Measurements from ENCODE around the gene NELFCD. TPM values are rescaled to one million over a fixed set of nuclear protein-coding genes. Genes with fewer than 3 reads are reported as not detected.
"Not testable (repeated sequence)": the region's sequence is repeated elsewhere in the genome, so short reads cannot be mapped to it uniquely, and the experiment has no call there.

The NELFCD gene
- total RNA-seq, 1 experiment from 2014 or later = 88.2 TPM

GRCh38 chr20:58959652-58960051, 21.4 kb upstream of the NELFCD start (continued):
- TF ChIP-seq CEBPB (IDR thresholded peaks at IDR 0.05; ENCODE audit: low read depth) = no peak

- Histone ChIP-seq H3K9ac (ENCODE audit: low read length) (no peak overlapping the region), H3K4me3 (replicated peaks in 1 of 2; ENCODE audit: low read depth in 1 of 2, low read length in 2 of 2) (no peak overlapping the region), H3K27me3 (ENCODE audit: insufficient read depth, low read length) (no peaks in the 10 kb centered on the region), H2AFZ (ENCODE audit: low read depth, low read length, poor library complexity, severe bottlenecking) (no peak overlapping the region), H3K36me3 (ENCODE audit: control insufficient read depth in 1 of 2, insufficient read depth in 2 of 2, low read length in 2 of 2) (no peaks in the 10 kb centered on the region), H3K9me2 (ENCODE audit: insufficient read depth) (no peaks in the 10 kb centered on the region), H3K4me1 (ENCODE audit: control insufficient read depth in 1 of 2, insufficient read depth in 2 of 2, low read length in 2 of 2) (no peaks in the 10 kb centered on the region), H3K9me3 (ENCODE audit: control insufficient read depth in 1 of 2, insufficient read depth in 1 of 2, low read depth in 1 of 2, low read length in 2 of 2) (no peaks in the 10 kb centered on the region), H3K4me2 (ENCODE audit: low read length) (no peak overlapping the region), H3K27ac (ENCODE audit: low read depth, low read length) (no peak overlapping the region), H3K79me2 (ENCODE audit: insufficient read depth, low read length) (no peaks in the 10 kb centered on the region), H4K20me1 (ENCODE audit: insufficient read depth) (no peaks in the 10 kb centered on the region)
- ATAC-seq = no peak
- no TSS peak for BruUV-seq (replicated peaks)
- ChIA-PET POLR2A (no interaction called here), CTCF (no interaction called here), RAD21 (ENCODE audit: low non-redundant PET in 1 of 2, low total read pairs in 2 of 2, uncharacterized antibody in 2 of 2, unreplicated experiment in 2 of 2) (no interaction called here)
- DNase-seq (ENCODE audit: low read depth, low spot score) = no peak
- TF ChIP-seq YY1 (IDR thresholded peaks at IDR 0.05; ENCODE audit: extremely low read depth, insufficient replicate concordance, low read depth, low read length) (no peak), CTCF (IDR thresholded peaks at IDR 0.05 in 2 of 3, conservative IDR thresholded peaks at IDR 0.05 in 1 of 3; ENCODE audit: borderline replicate concordance in 1 of 3, insufficient read depth in 1 of 3, low read depth in 2 of 3, low read length in 2 of 3) (peak in 1 of 3 experiments; percentile 5; a peak in 1 of 6 replicates)
- intact Hi-C loops (cut with micrococcal nuclease) = no loop called here
Measured at GRCh38 chr20:58963060-58963584, 17.9 kb upstream of the NELFCD start.

GRCh38 chr20:58963922-58964321, 17.1 kb upstream of the NELFCD start:
- H3K9me2 ChIP-seq (ENCODE audit: insufficient read depth); ATAC-seq; BruUV-seq (replicated peaks); H3K79me2 ChIP-seq (ENCODE audit: insufficient read depth, low read length); H3K36me3 ChIP-seq (ENCODE audit: control insufficient read depth in 1 of 2, insufficient read depth in 2 of 2, low read length in 2 of 2); H3K27me3 ChIP-seq (ENCODE audit: insufficient read depth, low read length); H3K4me2 ChIP-seq (ENCODE audit: low read length); CTCF ChIA-PET; H3K4me3 ChIP-seq (replicated peaks in 1 of 2; ENCODE audit: low read depth in 1 of 2, low read length in 2 of 2); H2AFZ ChIP-seq (ENCODE audit: low read depth, low read length, poor library complexity, severe bottlenecking); H3K27ac ChIP-seq (ENCODE audit: low read depth, low read length); RAD21 ChIA-PET (ENCODE audit: low non-redundant PET in 1 of 2, low total read pairs in 2 of 2, uncharacterized antibody in 2 of 2, unreplicated experiment in 2 of 2); H3K9me3 ChIP-seq (ENCODE audit: control insufficient read depth in 1 of 2, insufficient read depth in 1 of 2, low read depth in 1 of 2, low read length in 2 of 2); H3K9ac ChIP-seq (ENCODE audit: low read length); POLR2A ChIA-PET; H3K4me1 ChIP-seq (ENCODE audit: control insufficient read depth in 1 of 2, insufficient read depth in 2 of 2, low read length in 2 of 2); H4K20me1 ChIP-seq (ENCODE audit: insufficient read depth); intact Hi-C loops (cut with micrococcal nuclease); DNase-seq (ENCODE audit: low read depth, low spot score): not testable (repeated sequence)
